ENCODE measurements around the gene AIG1.

DNA sequence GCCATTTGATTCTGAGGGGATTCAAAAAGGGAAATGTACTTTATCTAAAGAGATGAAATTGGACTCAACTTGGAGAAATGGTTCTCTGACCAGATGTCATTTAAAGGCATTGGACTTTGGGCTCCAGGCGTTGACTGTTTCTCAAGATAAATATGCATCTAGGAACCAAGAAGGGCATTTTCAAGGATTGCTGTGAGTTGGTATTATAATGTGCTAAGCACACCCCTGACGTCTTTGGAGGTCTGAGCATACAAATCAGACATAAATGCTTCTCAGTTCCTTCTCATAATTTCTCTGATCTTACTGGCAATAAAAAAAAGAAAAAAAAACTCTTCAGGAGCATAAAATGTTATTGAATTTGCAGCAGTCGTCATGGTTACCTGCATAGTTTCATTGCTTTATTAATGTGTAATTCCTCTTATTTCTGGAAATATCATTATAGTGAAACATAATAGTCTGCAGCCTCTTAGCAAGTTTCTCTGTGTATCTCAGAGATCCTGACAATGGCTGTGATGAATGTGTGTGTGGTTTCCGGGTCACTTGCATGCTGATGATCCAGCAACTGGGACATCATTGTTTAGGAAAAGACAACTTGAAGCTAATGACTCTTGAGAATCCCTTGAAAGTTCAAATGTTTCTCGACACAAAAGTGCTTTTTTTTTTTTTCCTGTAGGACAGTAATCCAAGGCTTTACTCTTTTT is 136.0 kb downstream of the AIG1 start:
- TF ChIP-seq, protein P1, sequence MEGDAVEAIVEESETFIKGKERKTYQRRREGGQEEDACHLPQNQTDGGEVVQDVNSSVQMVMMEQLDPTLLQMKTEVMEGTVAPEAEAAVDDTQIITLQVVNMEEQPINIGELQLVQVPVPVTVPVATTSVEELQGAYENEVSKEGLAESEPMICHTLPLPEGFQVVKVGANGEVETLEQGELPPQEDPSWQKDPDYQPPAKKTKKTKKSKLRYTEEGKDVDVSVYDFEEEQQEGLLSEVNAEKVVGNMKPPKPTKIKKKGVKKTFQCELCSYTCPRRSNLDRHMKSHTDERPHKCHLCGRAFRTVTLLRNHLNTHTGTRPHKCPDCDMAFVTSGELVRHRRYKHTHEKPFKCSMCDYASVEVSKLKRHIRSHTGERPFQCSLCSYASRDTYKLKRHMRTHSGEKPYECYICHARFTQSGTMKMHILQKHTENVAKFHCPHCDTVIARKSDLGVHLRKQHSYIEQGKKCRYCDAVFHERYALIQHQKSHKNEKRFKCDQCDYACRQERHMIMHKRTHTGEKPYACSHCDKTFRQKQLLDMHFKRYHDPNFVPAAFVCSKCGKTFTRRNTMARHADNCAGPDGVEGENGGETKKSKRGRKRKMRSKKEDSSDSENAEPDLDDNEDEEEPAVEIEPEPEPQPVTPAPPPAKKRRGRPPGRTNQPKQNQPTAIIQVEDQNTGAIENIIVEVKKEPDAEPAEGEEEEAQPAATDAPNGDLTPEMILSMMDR (conservative IDR thresholded peaks at IDR 0.05; ENCODE audit: low read depth, low read length): no peak
- TF ChIP-seq EZH2 (IDR thresholded peaks at IDR 0.05; ENCODE audit: borderline replicate concordance, low read depth, low read length, poor library complexity, severe bottlenecking): no peak

Data from A673 (cell line).